Stimulated activated CD8-positive, alpha-beta memory T cell treated with anti-CD3 and anti-CD28 coated beads, Interleukin-7, amount 100 ng/mL, for 48 hours (primary cell): ENCODE data around the gene RASGRP3.

Source experiments
- DNase-seq, 2 donors: peaks; one replicate each; pipeline ENCODE4 v3.0.0-alpha.2; 2020; ENCODE audit warnings: low read depth in 1 of 2; ENCODE audit errors: extremely low read depth in 1 of 2

RASGRP3 gene

DNA sequence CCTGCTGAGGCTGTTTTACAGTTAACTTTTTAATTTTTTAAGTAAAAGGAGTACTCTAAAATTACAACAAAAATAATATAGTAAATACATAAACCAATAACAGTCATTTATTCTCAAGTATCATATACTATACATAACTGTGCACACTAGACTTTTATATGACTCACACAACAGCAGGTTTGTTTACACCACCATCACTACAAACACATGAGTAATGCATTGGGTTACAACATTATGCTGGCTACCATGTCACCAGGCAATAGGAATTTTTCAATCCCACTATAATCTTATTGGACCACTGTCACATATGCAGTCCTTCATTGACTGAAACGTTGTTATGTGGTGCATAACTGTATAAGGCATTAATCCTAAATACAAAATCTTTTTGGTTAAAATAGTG lies 42.5 kb downstream of the RASGRP3 start:
- DNase-seq, result no peak

DNA sequence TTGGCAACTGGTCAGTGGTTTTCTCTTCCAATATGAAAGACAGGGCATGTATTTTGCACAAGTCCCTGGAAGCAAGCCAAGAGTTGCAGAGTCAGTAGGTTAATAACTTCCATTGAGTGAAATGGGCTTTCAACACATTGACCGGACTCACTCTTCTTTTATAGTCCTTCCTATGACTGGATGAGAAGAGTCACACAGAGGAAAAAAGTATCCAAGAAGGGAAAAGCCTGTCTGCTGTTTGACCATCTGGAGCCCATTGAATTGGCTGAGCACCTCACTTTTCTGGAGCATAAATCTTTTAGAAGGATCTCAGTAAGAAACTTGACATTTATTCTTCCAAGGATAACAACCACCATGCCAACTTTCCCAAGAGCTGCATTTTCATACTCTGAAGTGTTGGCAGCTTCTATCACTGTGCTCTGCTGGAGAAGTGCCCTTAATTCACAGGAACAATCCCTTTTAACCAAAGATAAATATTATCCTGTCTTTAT lies 45.4 kb downstream of the RASGRP3 start:
- no peak for DNase-seq

DNA sequence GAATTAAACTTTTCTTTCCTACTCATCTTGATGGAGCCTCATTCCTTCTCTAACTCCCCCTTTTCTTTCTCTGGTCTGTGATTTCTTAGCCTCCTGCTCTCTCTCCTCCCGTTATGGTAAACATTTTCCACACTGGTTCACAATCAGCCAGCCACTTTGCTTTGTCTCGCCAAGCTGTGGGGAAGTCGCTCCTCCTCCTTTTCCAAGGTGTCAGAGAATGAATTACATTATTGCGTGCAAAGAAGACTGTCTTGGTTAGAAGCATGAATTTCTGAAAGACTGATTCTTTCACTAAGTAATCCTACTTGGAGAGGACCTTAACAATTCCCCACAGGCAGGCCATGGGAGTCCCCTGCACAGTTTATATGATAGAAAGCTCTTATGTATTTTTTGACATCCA lies 46.1 kb downstream of the RASGRP3 start:
- DNase-seq, result no peak

DNA sequence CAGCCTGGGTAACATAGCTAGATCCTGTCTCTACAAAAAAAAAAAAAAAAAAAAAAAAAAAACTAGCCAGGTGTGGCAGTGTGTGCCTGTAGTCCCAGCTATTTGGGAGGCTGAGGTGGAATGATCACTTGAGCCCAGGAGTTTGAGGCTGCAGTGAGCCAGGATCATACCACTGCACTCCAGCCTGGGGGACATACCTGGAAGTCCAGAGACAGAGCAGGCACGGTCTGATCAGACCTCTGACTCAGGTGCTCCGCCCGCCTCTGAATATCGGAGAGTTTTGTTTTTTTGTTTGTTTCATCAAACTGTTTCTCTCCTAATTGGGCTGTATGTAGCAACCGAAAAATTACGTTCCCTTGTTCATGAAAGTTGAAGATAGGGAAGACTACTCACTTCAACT lies 49.2 kb downstream of the RASGRP3 start:
- DNase-seq, result no peak

DNA sequence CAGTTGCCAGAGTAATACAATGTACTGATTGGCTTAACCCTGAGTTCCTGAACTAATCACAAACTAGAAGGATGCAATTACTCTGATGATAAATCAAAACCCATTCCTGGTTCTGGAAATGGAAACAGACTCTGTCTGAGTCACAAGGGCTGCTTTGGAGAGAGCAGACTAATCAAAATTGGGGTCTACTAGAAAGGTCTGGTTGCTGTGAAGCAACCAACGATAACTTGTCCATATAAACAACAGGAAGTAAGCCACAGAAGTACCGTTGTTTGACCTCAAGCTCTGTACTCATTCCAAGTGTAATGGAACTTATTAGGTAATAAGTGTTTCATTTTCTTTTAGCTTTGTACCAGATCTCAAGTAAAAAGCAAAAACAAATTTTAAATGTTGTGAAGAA lies 49.7 kb downstream of the RASGRP3 start:
- DNase-seq, result no peak

DNA sequence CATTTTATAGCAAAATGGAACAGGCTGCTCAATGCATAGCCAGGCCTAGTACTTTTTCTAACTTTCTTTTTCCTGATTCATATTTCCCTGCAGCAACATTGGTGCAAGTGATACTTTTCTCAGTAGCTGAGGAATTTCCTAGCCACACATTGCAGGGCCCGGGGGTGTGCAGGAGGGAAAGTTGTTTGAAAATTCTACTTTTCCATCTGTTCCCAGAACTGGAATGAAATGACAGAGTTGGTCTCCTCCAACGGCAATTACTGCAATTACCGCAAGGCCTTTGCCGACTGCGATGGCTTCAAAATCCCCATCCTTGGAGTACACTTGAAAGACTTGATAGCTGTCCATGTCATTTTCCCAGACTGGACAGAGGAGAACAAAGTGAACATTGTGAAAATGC lies 50.5 kb downstream of the RASGRP3 start:
- no peak for DNase-seq

DNA sequence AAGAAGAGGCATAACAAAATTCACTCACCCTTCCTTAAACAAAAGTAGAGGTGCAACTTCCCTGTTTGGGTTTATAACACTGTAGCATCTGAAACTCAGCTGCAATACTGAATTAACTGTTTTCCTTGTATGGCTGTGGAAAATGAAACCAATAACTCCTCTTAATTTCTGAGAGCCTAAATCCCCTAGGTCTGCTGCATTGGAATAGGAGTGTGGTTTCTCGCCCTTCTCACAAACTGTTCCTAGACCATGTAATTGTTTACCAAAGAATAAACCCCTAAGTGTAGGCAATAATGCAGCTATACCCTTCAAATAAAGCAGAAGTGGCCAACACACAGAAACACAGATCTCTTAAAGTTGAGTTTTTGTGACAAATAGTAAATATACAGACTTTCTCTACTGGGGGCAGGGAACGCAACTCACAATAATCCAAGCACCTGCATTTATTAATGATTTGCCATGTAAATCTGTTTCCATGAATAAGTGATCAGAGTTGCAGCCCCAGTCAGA lies 52.0 kb downstream of the RASGRP3 start:
- DNase-seq, result no peak

DNA sequence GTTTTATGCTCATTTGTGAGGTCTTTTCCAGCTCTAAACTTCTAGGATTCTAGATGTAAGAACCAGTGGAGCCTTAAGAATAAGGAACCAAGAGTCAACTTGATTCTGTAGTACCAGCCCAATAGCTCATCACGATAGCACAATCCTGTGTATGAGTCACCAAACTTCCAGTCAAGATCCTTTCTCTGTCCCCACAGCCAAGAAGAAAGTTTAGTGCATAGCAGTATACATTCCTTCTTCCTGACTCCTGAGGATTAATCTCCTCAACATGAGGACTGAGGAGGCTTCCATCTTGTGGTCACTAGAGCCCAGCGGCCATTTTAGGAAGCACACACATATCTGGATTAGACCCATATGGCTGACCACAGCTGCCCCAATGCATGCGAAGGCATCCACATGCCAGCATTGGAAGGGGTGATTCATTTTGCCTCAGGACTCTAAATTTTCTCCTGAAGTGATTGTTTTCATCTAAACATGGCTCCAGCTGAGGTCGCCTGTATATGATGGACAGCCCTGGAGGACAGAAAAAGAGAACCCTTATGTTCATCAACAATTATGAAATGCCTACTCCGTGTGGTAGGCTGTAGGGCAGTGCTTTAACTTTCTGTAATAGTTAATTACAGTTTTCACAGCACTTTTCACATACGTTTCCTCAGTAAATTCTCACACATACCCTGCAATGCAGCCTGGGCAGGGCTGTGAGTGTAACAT lies 53.5 kb downstream of the RASGRP3 start:
- DNase-seq, result no peak

DNA sequence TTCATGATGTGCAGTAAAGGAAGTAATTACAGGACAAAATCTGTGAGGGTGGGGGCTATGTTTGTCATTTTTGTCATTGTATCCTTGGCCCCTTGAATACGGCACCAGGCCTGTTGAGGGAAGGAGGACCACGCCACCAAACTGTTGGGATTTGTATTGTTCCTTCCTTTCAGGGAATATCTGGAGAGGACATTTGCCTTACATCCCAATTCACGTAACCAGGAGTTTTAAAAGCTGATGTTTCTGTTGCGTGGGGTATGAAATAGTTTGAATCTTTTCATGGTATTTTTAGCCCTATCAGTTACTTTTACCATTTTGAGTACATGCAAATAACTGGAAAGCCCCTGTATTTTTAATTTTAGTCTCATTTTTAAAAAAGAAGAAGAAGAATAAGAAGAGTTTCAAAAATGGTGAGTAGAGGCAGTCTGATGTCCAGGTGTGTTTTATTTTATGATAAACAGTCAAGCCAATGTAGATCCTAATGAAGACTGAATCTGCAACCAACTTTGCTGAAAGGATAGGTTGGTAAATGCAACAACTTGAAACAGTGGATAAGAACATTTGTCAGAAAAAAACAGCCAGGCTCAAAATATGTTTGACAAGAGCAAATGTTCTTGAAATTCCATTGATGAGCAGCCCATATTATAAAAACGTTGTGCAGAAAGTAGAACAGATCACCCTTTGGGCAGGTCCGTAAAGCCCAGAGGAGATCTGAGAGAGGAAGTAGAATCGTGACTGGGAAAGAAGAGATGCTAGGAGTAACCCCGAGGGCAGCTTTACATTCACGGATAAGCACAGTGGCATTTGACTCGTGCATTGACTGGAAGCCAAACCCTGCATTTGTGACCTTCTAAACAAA lies 54.5 kb downstream of the RASGRP3 start:
- no peak for DNase-seq

DNA sequence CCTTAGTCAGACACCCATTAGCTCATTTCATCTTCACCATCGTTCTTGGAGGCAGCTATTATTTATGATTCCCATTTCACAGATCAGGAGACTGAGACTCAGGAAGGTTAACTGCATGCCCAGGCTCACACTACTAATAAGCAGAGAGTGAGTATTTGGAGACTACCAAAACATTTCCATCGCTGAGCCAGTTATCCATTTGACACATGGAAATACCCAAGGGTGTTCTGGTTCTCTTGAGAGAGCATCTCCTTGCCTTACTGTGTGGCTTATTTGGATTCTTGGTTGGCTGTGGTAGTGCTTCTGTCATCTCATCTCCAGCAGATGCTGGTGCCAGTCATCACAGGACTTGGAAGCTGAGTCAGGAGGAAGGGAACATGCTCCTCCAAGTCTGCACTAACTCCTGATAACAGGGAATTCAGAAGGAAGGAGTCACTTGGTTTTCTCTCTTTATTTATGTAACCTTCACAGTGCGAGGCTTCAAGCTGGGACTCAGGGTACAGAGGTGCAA lies 55.2 kb downstream of the RASGRP3 start:
- DNase-seq, result no peak

DNA sequence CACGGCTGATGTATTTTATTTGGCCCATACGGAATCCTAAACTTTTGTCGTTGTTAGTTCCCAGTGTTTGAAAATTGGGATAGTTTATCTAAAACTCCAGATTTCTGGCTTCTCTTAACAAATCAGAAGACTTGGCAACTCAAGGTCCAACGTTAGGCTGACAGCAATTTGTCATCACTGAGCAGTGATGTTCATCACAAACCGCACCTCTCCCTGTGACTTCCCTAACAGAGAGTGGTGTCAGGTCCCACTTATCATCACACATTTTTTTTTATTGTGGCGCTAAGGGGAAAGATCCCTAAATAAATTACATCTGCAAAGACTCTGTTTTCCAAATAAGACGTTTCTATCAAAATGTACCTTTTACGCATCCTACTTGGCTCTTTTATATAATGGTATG lies 55.7 kb downstream of the RASGRP3 start:
- no peak for DNase-seq

DNA sequence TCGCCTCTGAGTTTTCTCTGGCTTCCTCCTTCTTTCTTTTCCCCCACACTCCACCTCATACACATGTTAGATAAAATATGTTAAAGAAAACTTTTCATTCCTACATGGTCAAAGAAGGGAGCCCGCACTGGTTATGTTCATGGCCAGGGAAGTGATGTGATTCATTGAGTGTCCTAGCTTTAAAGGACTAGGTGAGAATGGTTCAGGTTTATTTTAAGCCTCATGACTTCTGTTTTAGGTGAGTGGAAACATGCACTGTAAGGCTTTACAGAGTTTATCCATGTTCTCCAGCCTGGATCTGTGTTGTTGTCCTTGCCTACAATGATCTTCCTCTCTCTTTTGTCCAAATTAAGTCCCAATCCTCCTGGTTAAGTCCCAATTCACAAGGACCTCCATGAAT lies 56.5 kb downstream of the RASGRP3 start:
- DNase-seq, result no peak

DNA sequence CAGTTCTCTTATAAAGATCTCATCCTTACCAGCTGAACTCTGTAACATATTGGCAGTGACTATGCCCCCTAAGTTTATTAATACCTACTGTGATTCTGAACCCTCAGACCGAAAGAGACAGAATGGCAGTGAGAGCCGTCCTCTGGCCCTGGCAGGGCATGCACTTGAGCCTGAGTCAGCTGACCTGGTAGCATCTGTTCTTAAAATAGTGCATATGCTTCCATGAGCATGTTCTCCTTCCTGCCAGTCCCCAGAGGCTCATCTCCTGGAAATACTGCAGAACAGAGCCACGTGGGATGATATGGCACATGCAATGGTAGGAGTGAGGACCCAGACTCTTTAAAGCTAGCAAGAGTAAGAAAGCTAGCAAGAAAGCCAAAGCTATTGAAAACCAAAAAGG lies 59.0 kb downstream of the RASGRP3 start:
- DNase-seq, result no peak

DNA sequence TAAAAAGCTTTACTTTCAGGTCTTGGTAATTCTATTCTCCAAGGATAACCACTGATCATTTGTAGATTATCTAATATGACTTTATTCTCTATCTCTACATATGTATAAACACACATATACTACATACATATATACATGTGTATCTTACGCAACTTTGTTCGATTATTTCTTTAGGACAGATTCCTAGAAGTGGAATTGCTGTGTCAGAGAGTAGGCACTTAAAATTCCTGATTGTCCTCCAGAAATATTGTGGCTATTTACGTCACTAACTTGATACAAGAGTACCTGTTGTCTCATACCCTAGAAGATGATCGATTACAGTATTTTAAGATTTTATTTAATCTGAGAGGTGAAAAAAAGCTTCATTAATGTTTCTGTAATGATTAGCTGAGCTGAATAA lies 64.8 kb downstream of the RASGRP3 start:
- no peak for DNase-seq

DNA sequence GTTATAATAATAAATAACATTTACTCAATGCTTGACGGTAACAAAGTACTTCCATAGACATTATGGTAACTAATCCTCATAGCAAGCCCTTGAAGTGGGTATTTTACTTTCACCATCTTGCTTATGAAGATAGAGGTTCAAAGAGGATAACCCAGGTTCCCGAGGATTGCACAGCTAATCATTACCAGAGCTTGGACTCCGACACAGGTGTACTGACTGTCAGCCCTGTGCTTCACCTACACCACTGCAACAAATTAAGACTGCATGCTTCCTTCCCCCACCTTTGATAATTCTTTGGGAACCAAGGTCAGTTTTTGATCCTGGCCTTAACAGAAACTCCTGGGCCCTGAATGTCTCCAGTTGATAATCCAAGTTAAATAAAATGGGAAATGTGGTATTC lies 73.8 kb downstream of the RASGRP3 start:
- DNase-seq, result no peak

DNA sequence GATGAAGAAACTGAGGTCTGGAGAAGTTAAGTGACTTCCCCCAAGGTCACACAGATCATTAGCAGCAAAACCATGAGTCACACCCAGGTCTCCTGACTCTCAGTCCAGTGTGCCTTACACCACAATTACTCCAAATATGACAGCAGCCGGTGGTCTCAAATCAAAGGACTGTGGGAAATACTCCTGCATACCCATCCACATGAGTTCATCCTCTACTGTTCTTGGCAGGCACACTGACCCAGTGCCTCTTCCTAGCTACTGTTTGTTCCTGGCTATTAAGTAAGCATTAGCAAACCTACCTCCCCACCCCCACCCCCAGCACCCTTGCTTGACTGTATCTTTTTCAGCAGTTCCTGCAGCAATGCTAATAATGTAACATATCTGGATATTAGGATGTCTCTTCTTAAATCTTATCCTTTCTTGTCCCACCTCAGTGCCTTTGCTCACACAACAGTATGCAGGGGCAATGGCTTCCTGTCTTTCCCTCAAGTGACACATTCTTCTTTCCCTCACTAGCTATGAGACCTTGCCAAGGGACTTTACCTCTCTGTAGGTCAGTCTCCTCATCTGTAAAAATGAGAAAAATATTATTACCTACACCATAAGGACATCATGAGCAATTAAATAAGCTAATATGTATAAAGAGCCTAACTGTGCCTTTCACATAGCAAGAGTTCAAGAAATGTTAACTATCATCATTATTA lies 76.5 kb downstream of the RASGRP3 start:
- no peak for DNase-seq

DNA sequence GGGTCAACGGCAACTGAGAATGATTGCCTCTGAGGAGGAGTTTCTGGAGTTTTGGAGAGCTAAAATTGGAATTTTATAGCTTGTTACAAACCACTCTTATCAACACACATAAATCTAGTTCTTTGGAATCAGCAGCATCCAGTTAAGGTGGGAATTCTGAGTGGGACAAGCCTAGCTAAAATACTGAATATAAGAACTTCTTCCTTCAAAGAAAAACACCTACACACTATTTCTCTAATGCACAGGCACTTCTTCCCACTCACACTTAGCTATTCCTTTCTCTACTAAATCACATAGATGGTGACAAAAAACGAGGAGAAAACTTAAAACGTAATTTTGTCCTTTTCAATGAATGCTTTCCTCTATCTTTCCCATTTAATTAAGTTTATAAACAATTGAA lies 79.2 kb downstream of the RASGRP3 start:
- DNase-seq, result no peak

DNA sequence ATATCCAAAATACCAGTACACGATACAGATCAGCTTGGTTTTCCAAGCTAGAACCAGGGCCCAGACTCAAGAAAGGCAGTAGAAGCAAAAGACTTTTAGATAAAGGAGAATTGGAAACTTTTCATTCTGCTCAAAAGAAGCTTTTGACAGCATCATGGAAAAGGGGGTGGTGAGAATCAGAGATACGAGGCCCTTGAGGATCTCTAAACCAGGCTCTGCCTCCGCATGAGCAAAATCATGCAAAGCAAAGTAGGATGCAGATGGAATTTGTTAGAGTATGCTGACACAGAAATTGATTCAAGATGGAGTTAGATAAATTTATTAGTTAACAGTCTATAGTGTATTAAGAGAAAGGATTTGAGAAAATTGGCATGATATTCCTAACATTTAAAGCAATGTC lies 82.9 kb downstream of the RASGRP3 start:
- no peak for DNase-seq

DNA sequence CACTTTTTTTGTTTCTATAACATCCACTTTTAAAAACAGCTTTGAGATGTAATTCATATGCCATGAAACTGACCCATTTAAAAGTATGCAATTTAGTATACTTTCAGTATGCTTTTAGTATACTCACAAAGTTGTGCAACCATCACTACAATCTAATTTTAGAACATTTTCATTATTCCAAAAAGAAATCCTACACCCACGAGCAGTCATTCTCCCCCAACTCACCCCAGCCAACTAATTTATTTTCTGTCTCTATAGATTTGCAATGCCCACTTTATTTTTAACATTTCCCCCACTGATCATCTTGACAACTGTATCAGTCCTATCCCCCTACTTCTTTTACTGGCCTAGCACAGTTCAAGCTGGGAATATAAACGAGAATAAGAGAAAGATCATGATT lies 83.6 kb downstream of the RASGRP3 start:
- DNase-seq, result no peak

DNA sequence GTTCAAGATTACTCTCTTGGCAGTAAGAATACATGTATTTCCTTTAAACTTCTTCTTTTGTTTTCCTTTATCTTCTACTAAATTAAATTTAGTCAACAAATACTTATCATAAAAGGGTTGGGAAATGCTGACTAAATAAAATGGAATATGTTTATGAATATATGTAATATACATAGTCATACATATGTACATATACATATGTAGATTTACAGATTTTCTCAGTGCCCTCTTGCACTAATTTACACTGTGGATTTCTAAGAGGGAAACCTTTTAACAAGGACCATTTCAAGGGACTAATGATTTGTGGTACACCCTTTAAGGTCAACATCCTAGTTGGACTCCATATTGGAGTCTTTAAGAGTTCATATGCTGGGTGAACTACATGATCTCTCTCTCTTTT lies 85.4 kb downstream of the RASGRP3 start:
- DNase-seq, result no peak

DNA sequence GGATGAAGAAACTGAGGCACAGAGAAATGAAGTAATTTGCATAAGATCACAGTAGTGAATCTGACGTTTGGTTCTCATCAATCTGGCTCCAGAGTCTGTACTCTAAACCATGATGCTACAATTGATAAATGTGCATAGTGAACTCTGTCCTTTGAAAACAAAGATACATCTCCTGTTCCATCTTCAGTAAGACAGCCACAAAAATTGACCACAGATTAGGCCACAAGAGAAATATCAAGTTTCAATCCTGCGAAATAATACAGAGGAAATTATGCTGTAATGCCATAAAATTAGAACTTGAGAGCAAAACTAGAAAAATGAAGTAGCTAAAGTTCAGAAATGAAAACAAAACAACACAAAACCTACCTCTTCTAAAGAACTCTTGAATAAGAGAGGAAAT lies 94.2 kb downstream of the RASGRP3 start:
- DNase-seq, result no peak
